ENCODE results near the gene DCAF12.

DNA sequence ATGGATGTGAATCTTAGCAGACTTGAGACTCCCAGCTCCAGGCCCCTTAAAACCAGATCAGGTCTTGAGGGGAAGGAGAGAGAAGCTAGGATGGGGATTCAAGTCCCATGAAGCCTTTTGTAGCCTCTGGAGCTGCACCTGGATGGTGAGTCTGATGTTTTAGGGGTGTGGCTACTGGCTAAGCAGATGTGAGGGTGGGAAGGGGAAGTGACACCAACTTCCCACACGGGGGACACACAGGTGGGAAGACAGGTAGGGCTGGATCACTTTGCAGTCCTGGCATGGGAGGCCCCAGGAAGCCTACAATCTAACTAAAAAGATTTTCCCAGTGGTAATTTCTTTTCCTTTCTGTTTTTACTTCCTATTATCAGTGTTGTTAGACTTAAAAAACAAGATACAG is 39.1 kb downstream of the DCAF12 start:
- no peak for TF ChIP-seq POLR2A (IDR thresholded peaks at IDR 0.05)
- TF ChIP-seq, protein P1, sequence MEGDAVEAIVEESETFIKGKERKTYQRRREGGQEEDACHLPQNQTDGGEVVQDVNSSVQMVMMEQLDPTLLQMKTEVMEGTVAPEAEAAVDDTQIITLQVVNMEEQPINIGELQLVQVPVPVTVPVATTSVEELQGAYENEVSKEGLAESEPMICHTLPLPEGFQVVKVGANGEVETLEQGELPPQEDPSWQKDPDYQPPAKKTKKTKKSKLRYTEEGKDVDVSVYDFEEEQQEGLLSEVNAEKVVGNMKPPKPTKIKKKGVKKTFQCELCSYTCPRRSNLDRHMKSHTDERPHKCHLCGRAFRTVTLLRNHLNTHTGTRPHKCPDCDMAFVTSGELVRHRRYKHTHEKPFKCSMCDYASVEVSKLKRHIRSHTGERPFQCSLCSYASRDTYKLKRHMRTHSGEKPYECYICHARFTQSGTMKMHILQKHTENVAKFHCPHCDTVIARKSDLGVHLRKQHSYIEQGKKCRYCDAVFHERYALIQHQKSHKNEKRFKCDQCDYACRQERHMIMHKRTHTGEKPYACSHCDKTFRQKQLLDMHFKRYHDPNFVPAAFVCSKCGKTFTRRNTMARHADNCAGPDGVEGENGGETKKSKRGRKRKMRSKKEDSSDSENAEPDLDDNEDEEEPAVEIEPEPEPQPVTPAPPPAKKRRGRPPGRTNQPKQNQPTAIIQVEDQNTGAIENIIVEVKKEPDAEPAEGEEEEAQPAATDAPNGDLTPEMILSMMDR (IDR thresholded peaks at IDR 0.05), result no peak

Data from uterus (tissue), 2 donors.